ENCODE measurements around the gene RARRES2.

GRCh38 chr7:150365194-150365593 lies 23.8 kb upstream of the RARRES2 start:
- TF ChIP-seq EP300 (IDR thresholded peaks at IDR 0.05; ENCODE audit: borderline replicate concordance) (no peak), MAX (IDR thresholded peaks at IDR 0.05) (no peak), CEBPB (IDR thresholded peaks at IDR 0.05) (no peak), TAF1 (IDR thresholded peaks at IDR 0.05; ENCODE audit: low read depth) (no peak), NFIC (IDR thresholded peaks at IDR 0.05) (no peak), TCF12 (IDR thresholded peaks at IDR 0.05; ENCODE audit: low read depth) (no peak), CREB1 (IDR thresholded peaks at IDR 0.05; ENCODE audit: low read depth) (no peak)

Measured in Ishikawa (cell line).